ENCODE results near the gene PIP4K2B. TPM values are rescaled to one million over a fixed set of nuclear protein-coding genes. Genes with fewer than 3 reads are reported as not detected.

PIP4K2B gene
- total RNA-seq, 2 experiments from 2014 or later, result 39.6 to 41.1 TPM

- H3K4me1 Mint-ChIP-seq, result peaks cover 11% of the 10 kb centered on the region
- no peak overlapping the region for H3K4me3 Mint-ChIP-seq
- peaks cover 33% of the 10 kb centered on the region for H3K27me3 Mint-ChIP-seq
- no peak for DNase-seq
- no peak overlapping the region for H3K27ac Mint-ChIP-seq
- no peaks in the 10 kb centered on the region for H3K9me3 Mint-ChIP-seq
- no peaks in the 10 kb centered on the region for H3K36me3 Mint-ChIP-seq
These were observed 56.7 kb downstream of the PIP4K2B start for GRCh38 chr17:38742411-38743308.

GRCh38 chr17:38741921-38742410, 57.4 kb downstream of the PIP4K2B start:
- H3K27ac Mint-ChIP-seq, result no peak overlapping the region
- peaks cover 32% of the 10 kb centered on the region for H3K27me3 Mint-ChIP-seq
- H3K4me3 Mint-ChIP-seq, result no peak overlapping the region
- no peaks in the 10 kb centered on the region for H3K9me3 Mint-ChIP-seq
- H3K4me1 Mint-ChIP-seq, result peaks cover 11% of the 10 kb centered on the region
- no peaks in the 10 kb centered on the region for H3K36me3 Mint-ChIP-seq
- no peak for DNase-seq

- Mint-ChIP-seq H3K27ac (no peak overlapping the region), H3K27me3 (peaks cover 27% of the 10 kb centered on the region), H3K9me3 (no peaks in the 10 kb centered on the region), H3K36me3 (no peaks in the 10 kb centered on the region), H3K4me1 (peaks cover 6% of the 10 kb centered on the region), H3K4me3 (no peak overlapping the region)
- no peak for DNase-seq
These were observed 57.9 kb downstream of the PIP4K2B start for GRCh38 chr17:38741461-38741860.

GRCh38 chr17:38740806-38741205, 58.5 kb downstream of the PIP4K2B start:
- H3K27ac Mint-ChIP-seq, result no peak overlapping the region
- H3K27me3 Mint-ChIP-seq, result peaks cover 20% of the 10 kb centered on the region
- no peaks in the 10 kb centered on the region for H3K36me3 Mint-ChIP-seq
- H3K4me3 Mint-ChIP-seq, result no peak overlapping the region
- no peak for DNase-seq
- no peaks in the 10 kb centered on the region for H3K4me1 Mint-ChIP-seq
- no peaks in the 10 kb centered on the region for H3K9me3 Mint-ChIP-seq

DNA sequence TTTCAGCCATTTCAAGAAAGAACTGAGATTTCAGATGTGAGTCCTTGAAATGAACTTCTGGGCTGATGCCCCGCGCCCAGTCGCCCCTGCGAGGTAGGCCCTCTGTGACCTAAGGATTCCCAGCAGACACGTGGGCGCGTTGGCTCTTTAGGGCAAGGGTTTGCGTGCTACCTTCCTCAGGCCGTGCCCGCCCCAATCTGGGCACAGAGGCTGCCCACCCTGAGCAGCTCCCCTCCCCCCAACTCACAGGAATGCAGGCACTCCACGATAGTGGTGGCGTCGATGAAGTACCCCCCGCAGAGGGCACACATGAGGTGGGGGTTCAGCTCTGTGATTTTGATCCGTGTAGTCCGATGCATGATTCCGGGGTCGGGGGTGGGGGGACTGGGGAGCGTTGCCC, 59.3 kb downstream of the PIP4K2B start:
- peaks cover 4% of the 10 kb centered on the region for H3K4me1 Mint-ChIP-seq
- no peaks in the 10 kb centered on the region for H3K36me3 Mint-ChIP-seq
- H3K27ac Mint-ChIP-seq, result no peak overlapping the region
- H3K27me3 Mint-ChIP-seq, result peaks cover 15% of the 10 kb centered on the region
- H3K4me3 Mint-ChIP-seq, result no peak overlapping the region
- no peak for DNase-seq
- no peaks in the 10 kb centered on the region for H3K9me3 Mint-ChIP-seq

GRCh38 chr17:38739305-38739704, 60.1 kb downstream of the PIP4K2B start:
- H3K4me3 Mint-ChIP-seq, result no peak overlapping the region
- no peaks in the 10 kb centered on the region for H3K9me3 Mint-ChIP-seq

GRCh38 chr17:38738686-38739085, 60.7 kb downstream of the PIP4K2B start:
- H3K4me1 Mint-ChIP-seq, result peaks cover 17% of the 10 kb centered on the region
- peaks cover 1% of the 10 kb centered on the region for H3K27me3 Mint-ChIP-seq
- H3K4me3 Mint-ChIP-seq, result no peak overlapping the region
- no peak overlapping the region for H3K27ac Mint-ChIP-seq
- no peaks in the 10 kb centered on the region for H3K36me3 Mint-ChIP-seq
- H3K9me3 Mint-ChIP-seq, result no peaks in the 10 kb centered on the region
- no peak for DNase-seq

More at GRCh38 chr17:38739305-38739704, 60.1 kb downstream of the PIP4K2B start:
- Mint-ChIP-seq H3K36me3 (no peaks in the 10 kb centered on the region), H3K4me1 (peaks cover 10% of the 10 kb centered on the region), H3K27me3 (peaks cover 7% of the 10 kb centered on the region), H3K27ac (no peak overlapping the region)
- no peak for DNase-seq

DNA sequence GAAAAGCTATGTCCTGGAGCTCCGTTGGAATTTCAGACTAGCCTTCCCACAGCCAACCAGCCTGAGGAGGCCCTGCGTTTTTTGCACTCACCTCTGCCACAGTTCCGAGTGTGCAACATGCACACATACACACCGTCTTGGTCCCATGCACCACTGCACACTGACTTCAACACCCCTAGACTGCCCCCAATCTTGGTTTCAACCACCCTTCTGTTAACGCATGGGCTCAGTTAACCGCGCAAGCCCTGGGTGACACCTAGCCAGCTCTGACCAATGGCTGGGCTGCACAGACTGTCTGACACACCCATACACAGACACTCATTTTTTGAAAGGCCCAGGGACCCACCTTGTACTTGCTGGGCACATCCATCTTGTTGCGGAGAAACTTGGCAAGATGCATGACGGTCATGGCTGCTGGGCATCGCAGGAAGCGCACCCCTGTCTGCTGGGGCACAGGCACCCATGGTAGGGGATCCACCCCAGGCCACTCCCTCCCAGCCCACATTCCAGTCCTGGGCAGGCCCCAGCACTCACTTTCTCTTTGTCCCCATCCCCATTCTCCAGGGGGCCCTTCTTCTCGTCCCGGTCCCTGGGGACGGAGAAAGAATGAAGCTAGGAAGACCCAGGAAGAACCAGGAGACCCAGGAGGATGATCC, 61.2 kb downstream of the PIP4K2B start:
- H3K4me3 Mint-ChIP-seq, result no peak overlapping the region
- no peak overlapping the region for H3K27ac Mint-ChIP-seq
- no peaks in the 10 kb centered on the region for H3K36me3 Mint-ChIP-seq
- H3K27me3 Mint-ChIP-seq, result no peaks in the 10 kb centered on the region
- H3K9me3 Mint-ChIP-seq, result no peaks in the 10 kb centered on the region
- peaks cover 22% of the 10 kb centered on the region for H3K4me1 Mint-ChIP-seq
- DNase-seq, result no peak

- H3K36me3 Mint-ChIP-seq, result peaks cover 12% of the 10 kb centered on the region
These were observed 64.0 kb downstream of the PIP4K2B start for GRCh38 chr17:38735161-38735997.

GRCh38 chr17:38733982-38734973, 65.1 kb downstream of the PIP4K2B start:
- peaks cover 14% of the 10 kb centered on the region for H3K36me3 Mint-ChIP-seq
- peak overlapping the region; percentile 50 for H3K4me3 Mint-ChIP-seq
- peak overlapping the region; percentile 80 for H3K27ac Mint-ChIP-seq
- no peaks in the 10 kb centered on the region for H3K9me3 Mint-ChIP-seq
- DNase-seq, result no peak
- peaks cover 4% of the 10 kb centered on the region for H3K27me3 Mint-ChIP-seq
- peaks cover 46% of the 10 kb centered on the region for H3K4me1 Mint-ChIP-seq

More at GRCh38 chr17:38735161-38735997, 64.0 kb downstream of the PIP4K2B start:
- peak; percentile 71 for DNase-seq
- Mint-ChIP-seq H3K27me3 (peaks cover 4% of the 10 kb centered on the region), H3K4me1 (peaks cover 43% of the 10 kb centered on the region), H3K27ac (peak overlapping the region; percentile 34), H3K9me3 (no peaks in the 10 kb centered on the region), H3K4me3 (no peak overlapping the region)

- no peak for DNase-seq
- Mint-ChIP-seq H3K36me3 (peaks cover 18% of the 10 kb centered on the region), H3K27me3 (peaks cover 4% of the 10 kb centered on the region), H3K4me1 (peaks cover 54% of the 10 kb centered on the region), H3K9me3 (peaks cover 2% of the 10 kb centered on the region), H3K27ac (peak overlapping the region; percentile 80), H3K4me3 (peak overlapping the region; percentile 50)
These were observed 65.9 kb downstream of the PIP4K2B start for GRCh38 chr17:38733282-38733981.

DNA sequence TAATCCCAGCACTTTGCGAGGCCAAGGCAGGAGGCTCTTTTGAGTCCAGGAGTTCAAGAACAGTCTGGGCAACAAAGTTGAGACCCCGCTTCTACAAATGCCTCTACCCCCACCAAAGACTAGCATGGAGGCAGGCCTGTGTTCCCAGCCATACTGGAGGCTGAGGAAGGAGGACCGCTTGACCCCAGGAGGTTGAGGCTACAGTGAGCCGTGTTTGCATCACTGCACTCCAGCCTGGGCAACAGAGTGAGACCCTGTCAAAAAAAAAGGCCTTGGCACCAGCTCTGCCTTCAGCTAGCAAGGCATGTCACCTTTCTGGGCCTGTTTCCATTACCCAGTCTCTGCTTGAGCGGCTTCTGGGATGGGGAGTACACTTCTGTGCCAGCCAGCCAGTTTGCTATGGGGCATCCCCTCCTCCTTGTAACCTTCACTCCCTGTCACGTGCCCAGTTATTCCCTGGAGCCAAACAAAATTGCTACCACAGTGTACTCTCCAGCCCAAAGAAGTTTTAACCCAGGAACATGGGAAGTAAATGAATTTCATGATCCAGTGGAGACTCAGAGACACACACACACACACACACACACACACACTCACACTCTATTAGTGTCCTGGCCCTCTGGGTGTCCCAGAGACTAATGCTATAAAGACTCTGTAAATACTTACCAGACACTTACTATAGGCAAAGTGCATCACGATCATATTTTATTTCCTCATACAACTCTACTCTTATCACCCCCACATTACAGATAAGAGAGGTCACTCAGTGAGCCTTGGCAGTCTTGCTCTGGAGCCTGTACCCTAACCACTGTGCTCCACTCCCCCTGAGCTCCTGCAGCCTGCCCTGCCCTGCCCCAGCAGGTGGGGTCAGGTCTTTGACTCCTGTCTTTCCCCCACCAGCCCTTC, 66.7 kb downstream of the PIP4K2B start:
- no peak for DNase-seq
- Mint-ChIP-seq H3K27me3 (peaks cover 4% of the 10 kb centered on the region), H3K27ac (peak overlapping the region; percentile 69), H3K4me3 (peak overlapping the region; percentile 93), H3K4me1 (peaks cover 62% of the 10 kb centered on the region), H3K36me3 (peaks cover 26% of the 10 kb centered on the region), H3K9me3 (peaks cover 5% of the 10 kb centered on the region)
